GM21447 (cell line): ENCODE data around the gene CCDC82.
"Not testable (repeated sequence)": the region's sequence is repeated elsewhere in the genome, so short reads cannot be mapped to it uniquely, and the experiment has no call there.

ENCODE experiments used
- ATAC-seq: cut with Tn5 transposase; IDR thresholded peaks from one replicate; pipeline ENCODE4 v1.9.1; 2021; ENCODE audit not compliant: unreplicated experiment

The CCDC82 gene

GRCh38 chr11:96389720-96390487, at the start of gene CCDC82, which contains the start of gene JRKL:
Gene CCDC82, minus strand, starts transcription at chr11:96389912. Its CDS starts 5,165 bp downstream, at chr11:96384747.
Gene JRKL, plus strand, starts transcription at chr11:96390013. Its CDS starts 637 bp downstream, at chr11:96390650.
- ATAC-seq: peak; percentile 92

GRCh38 chr11:96432654-96433053, 42.9 kb upstream of the CCDC82 start:
- ATAC-seq: not testable (repeated sequence)

GRCh38 chr11:96430668-96431067, 41.0 kb upstream of the CCDC82 start:
- ATAC-seq: no peak

GRCh38 chr11:96424693-96425092, 35.0 kb upstream of the CCDC82 start:
- ATAC-seq: no peak

- ATAC-seq: no peak
Observed at GRCh38 chr11:96413408-96413807, 23.7 kb upstream of the CCDC82 start.

GRCh38 chr11:96412761-96413381, 23.2 kb upstream of the CCDC82 start:
- no peak for ATAC-seq

GRCh38 chr11:96411412-96411811, 21.7 kb upstream of the CCDC82 start:
- not testable (repeated sequence) for ATAC-seq

- ATAC-seq: no peak
Observed at GRCh38 chr11:96400697-96401096, 11.0 kb upstream of the CCDC82 start.

GRCh38 chr11:96397863-96398262, 8.2 kb upstream of the CCDC82 start:
- ATAC-seq: no peak

- ATAC-seq: no peak
Observed at GRCh38 chr11:96396637-96397036, 6.9 kb upstream of the CCDC82 start.

- no peak for ATAC-seq
Observed at GRCh38 chr11:96394773-96395172, 5.1 kb upstream of the CCDC82 start.

GRCh38 chr11:96393753-96394348, 4.1 kb upstream of the CCDC82 start:
- no peak for ATAC-seq

- no peak for ATAC-seq
Observed at GRCh38 chr11:96391698-96392307, 2.1 kb upstream of the CCDC82 start.

GRCh38 chr11:96390488-96390792, 728 bp upstream of the CCDC82 start:
- no peak for ATAC-seq

GRCh38 chr11:96388891-96389719, 607 bp downstream of the CCDC82 start:
- peak; percentile 50 for ATAC-seq

- ATAC-seq: no peak
Observed at GRCh38 chr11:96385187-96385586, 4.5 kb downstream of the CCDC82 start.

GRCh38 chr11:96384156-96384555, 5.6 kb downstream of the CCDC82 start:
- no peak for ATAC-seq

- ATAC-seq: no peak
Observed at GRCh38 chr11:96376796-96377195, 12.9 kb downstream of the CCDC82 start.

- ATAC-seq: no peak
Observed at GRCh38 chr11:96373826-96374225, 15.9 kb downstream of the CCDC82 start.

GRCh38 chr11:96367342-96367741, 22.4 kb downstream of the CCDC82 start:
- ATAC-seq: no peak

- no peak for ATAC-seq
Observed at GRCh38 chr11:96366024-96366423, 23.7 kb downstream of the CCDC82 start.
